Transverse colon (tissue), 4 donors: ENCODE data around the gene UBXN1. TPM values are rescaled to one million over a fixed set of nuclear protein-coding genes. Genes with fewer than 3 reads are reported as not detected.

Source experiments
- DNase-seq: peaks from one replicate; pipeline ENCODE4 v3.0.0-alpha.2; 2019
- H3K27ac ChIP-seq, 4 donors: fragments of 200-600 bp; sonication (generic); 2 replicates each; pipeline ENCODE4 v1.5.1; 2016 to 2018; ENCODE audit warnings: inconsistent platforms in 4 of 4
- H3K27me3 ChIP-seq: fragments of 200-600 bp; sonication (generic); 2 replicates; pipeline ENCODE4 v1.5.1; 2017; ENCODE audit warnings: inconsistent platforms
- H3K36me3 ChIP-seq, 4 donors: fragments of 200-600 bp; sonication (generic); 2 replicates each; pipeline ENCODE4 v1.5.1; 2017 to 2019; ENCODE audit warnings: inconsistent platforms in 4 of 4
- H3K4me1 ChIP-seq, 4 donors: fragments of 200-600 bp; sonication (generic); 2 replicates each; pipeline ENCODE4 v1.5.1; 2017 to 2020; ENCODE audit warnings: inconsistent platforms in 4 of 4
- H3K4me3 ChIP-seq, 4 donors: fragments of 200-600 bp; sonication (generic); 1 replicate in 1 of 4; 2 replicates in 3 of 4; pipeline versions ENCODE4 v1.5.1 to v1.6.1; 2017 to 2019; ENCODE audit warnings: inconsistent platforms in 4 of 4
- H3K9me3 ChIP-seq, 2 donors: fragments of 200-600 bp; sonication (generic); 2 replicates each; pipeline ENCODE4 v1.5.1; 2017 to 2019; ENCODE audit warnings: inconsistent platforms in 2 of 2
- EP300 ChIP-seq: sonication (generic); formaldehyde crosslinking; IDR thresholded peaks from one replicate; pipeline ENCODE4 v1.6.1; 2017; ENCODE audit warnings: antibody characterized with exemption, low read depth
- POLR2A ChIP-seq: fragments of 450-650 bp; IDR thresholded peaks from one replicate; pipeline ENCODE4 v1.6.1; 2016; ENCODE audit warnings: antibody characterized with exemption, mild to moderate bottlenecking, moderate library complexity
- POLR2AphosphoS5 ChIP-seq, 3 donors: sonication (generic); formaldehyde crosslinking; IDR thresholded peaks; one replicate each; pipeline ENCODE4 v1.6.1; 2016; ENCODE audit warnings: antibody characterized with exemption in 3 of 3
- WGBS, 2 donors: methylation state at CpG; one replicate each; pipeline ENCODE4 v1.1.5; 2018; ENCODE audit warnings: low coverage in 1 of 2; 5-methylcytosine and 5-hydroxymethylcytosine counted together
- in situ Hi-C, 4 donors: fragments of 200-750 bp; cut with MboI; loops; one replicate each; pipeline versions ENCODE4 v1.15.0 to v1.15.1; 2017; ENCODE audit warnings: low sequenced_read_pairs in 3 of 4, low pct_ligation_motif_present in 1 of 4, low pct_unique_long_range_greater_than_20kb in 1 of 4
- intact Hi-C: fragments of 100-400 bp; cut with DNase I; formaldehyde crosslinking; loops from one replicate; pipeline ENCODE4 v1.15.1; 2023; ENCODE audit warnings: low total_unique reads
- total RNA-seq, 4 donors: library from RNA; depleted of rRNA; stranded (reverse); fragments of >200 nt; gene quantifications; one replicate each; pipeline ENCODE4 v1.1.0, GENCODE V29; 2016
- TF ChIP-seq, protein P1 (sequence below), 5 experiments: fragments of 200-600 bp in 3 of 5; fragments of 450-650 bp in 2 of 5; sonication (generic) in 3 of 5; IDR thresholded peaks; 1 replicate in 2 of 5; 2 replicates in 3 of 5; pipeline ENCODE4 v1.5.1; 2016 to 2017; ENCODE audit warnings: antibody characterized with exemption in 5 of 5, inconsistent platforms in 3 of 5, mild to moderate bottlenecking in 2 of 5, moderate library complexity in 1 of 5

UBXN1 gene
- total RNA-seq, 4 donors from 2014 or later, result 129 to 219 (median 142) TPM

GRCh38 chr11:62724171-62724570, 45.3 kb upstream of the UBXN1 start:
- H3K4me3 ChIP-seq, result peak overlapping the region in 1 of 4 donors; percentile 73
- H3K27me3 ChIP-seq, result no peaks in the 10 kb centered on the region
- in situ Hi-C loops, result no loop called here
- H3K27ac ChIP-seq, result peak overlapping the region in 1 of 4 donors; percentile 98
- peaks cover 2 to 45% (median 25%) of the 10 kb centered on the region in 4 donors for H3K36me3 ChIP-seq
- intact Hi-C loops, result no loop called here
- H3K9me3 ChIP-seq, result no peaks in the 10 kb centered on the region
- DNase-seq, result no peak
- TF ChIP-seq EP300 (no peak), POLR2AphosphoS5 (IDR thresholded peaks at IDR 0.05) (no peak), POLR2A (no peak)
- TF ChIP-seq, protein P1, sequence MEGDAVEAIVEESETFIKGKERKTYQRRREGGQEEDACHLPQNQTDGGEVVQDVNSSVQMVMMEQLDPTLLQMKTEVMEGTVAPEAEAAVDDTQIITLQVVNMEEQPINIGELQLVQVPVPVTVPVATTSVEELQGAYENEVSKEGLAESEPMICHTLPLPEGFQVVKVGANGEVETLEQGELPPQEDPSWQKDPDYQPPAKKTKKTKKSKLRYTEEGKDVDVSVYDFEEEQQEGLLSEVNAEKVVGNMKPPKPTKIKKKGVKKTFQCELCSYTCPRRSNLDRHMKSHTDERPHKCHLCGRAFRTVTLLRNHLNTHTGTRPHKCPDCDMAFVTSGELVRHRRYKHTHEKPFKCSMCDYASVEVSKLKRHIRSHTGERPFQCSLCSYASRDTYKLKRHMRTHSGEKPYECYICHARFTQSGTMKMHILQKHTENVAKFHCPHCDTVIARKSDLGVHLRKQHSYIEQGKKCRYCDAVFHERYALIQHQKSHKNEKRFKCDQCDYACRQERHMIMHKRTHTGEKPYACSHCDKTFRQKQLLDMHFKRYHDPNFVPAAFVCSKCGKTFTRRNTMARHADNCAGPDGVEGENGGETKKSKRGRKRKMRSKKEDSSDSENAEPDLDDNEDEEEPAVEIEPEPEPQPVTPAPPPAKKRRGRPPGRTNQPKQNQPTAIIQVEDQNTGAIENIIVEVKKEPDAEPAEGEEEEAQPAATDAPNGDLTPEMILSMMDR (IDR thresholded peaks at IDR 0.05), result no peak
- 48 to 65% methylated on average over 7 to 8 of the region's 8 CpGs for WGBS, 2 donors
- peaks cover 10 to 35% (median 17%) of the 10 kb centered on the region in 4 donors for H3K4me1 ChIP-seq

- Histone ChIP-seq H3K27me3 (no peaks in the 10 kb centered on the region), H3K9me3 (no peaks in the 10 kb centered on the region), H3K4me1 (peaks cover 10 to 32% (median 17%) of the 10 kb centered on the region in 4 donors), H3K27ac (no peak overlapping the region), H3K4me3 (no peak overlapping the region), H3K36me3 (peaks cover 2 to 66% (median 36%) of the 10 kb centered on the region in 4 donors)
- in situ Hi-C loops, result no loop called here
- intact Hi-C loops, result no loop called here
- TF ChIP-seq EP300, result no peak
- no peak for TF ChIP-seq POLR2AphosphoS5 (IDR thresholded peaks at IDR 0.05)
- TF ChIP-seq, protein P1 (IDR thresholded peaks at IDR 0.05), result no peak
- TF ChIP-seq POLR2A, result no peak
- no peak for DNase-seq
- WGBS, 2 donors, result 79 to 83% methylated on average over 5 to 7 of the region's 7 CpGs
These were observed 43.1 kb upstream of the UBXN1 start for GRCh38 chr11:62721994-62722393.

DNA sequence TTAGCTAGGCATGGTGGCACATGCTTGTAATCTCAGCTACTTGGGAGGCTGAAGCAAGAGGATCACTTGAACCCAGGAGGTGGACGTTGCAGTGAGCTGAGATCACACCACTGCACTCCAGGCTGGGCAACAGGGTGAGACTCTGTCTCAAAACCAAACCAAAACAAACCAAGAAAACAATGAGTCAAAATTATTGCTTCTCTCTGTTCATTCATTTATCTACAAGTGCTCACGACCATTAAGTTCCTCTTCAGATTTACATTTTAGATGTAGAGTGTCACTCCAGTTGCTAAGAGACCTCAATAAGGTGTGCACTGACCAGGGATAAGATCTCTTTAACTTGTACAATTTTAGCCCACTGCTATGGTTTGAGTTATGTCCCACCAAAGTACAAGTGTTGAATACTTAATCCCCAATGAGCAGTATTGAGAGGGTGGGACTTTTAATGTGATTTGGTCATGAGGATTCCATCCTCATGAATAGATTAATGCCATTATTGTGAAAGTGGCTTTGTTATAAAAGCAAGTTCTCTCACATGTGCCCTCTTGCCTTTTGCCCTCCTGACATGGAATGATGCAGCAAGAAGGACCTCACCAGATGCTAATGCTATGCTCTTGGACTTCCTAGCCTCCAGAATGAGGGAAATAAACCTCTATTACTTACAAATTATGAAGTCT, 40.6 kb upstream of the UBXN1 start:
- intact Hi-C loops (no loop called here), in situ Hi-C loops (no loop called here)
- Histone ChIP-seq H3K36me3 (peaks cover 2 to 85% (median 46%) of the 10 kb centered on the region in 4 donors), H3K4me1 (peaks cover 6 to 19% (median 8%) of the 10 kb centered on the region in 4 donors), H3K4me3 (no peak overlapping the region), H3K27me3 (no peaks in the 10 kb centered on the region), H3K27ac (no peak overlapping the region), H3K9me3 (no peaks in the 10 kb centered on the region)
- TF ChIP-seq POLR2A, result no peak
- TF ChIP-seq, protein P1 (IDR thresholded peaks at IDR 0.05), result no peak
- no peak for TF ChIP-seq POLR2AphosphoS5 (IDR thresholded peaks at IDR 0.05)
- no peak for TF ChIP-seq EP300
- 69 to 88% methylated on average over 1 to 2 of the region's 2 CpGs for WGBS, 2 donors
- no peak for DNase-seq

DNA sequence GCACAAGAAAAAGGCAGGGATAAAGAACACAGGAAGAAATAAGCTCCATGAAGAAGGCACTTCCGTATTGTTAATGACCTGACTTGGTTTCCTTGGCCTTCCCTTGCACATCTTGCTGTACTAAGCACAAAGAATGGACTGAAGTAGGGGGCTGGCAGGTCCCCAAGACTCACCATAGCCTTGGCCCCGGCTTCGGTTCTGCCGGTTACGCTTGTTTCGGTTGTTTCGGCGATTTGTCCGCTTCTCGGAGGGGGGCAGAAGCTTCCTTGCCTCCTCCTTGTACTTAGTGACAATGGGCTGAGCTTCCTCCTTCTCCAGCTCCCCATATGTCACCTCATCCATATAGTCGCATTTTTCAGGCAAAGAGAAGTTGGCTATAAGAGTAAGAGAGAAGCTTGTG, 37.9 kb upstream of the UBXN1 start:
- TF ChIP-seq POLR2A (no peak), EP300 (no peak), POLR2AphosphoS5 (IDR thresholded peaks at IDR 0.05) (no peak)
- TF ChIP-seq, protein P1 (IDR thresholded peaks at IDR 0.05), result no peak
- Histone ChIP-seq H3K36me3 (peaks cover 2 to 80% (median 37%) of the 10 kb centered on the region in 4 donors), H3K4me1 (peaks cover 0 to 23% (median 5%) of the 10 kb centered on the region in 4 donors), H3K27me3 (no peaks in the 10 kb centered on the region), H3K27ac (no peak overlapping the region), H3K9me3 (no peaks in the 10 kb centered on the region), H3K4me3 (no peak overlapping the region)
- in situ Hi-C loops, result no loop called here
- intact Hi-C loops, result no loop called here
- DNase-seq, result no peak
- WGBS, 2 donors, result 90 to 91% methylated on average over 5 to 11 of the region's 11 CpGs
